HCT116 (cell line): ENCODE data around the gene RPLP2. TPM values are rescaled to one million over a fixed set of nuclear protein-coding genes. Genes with fewer than 3 reads are reported as not detected.
A peak's percentile ranks its signal among the peaks of the same experiment; 100 is the strongest.

Source experiments
- ATAC-seq: fragments of 200-7000 bp; cut with Tn5 transposase; 2 replicates; pipeline ENCODE4 v1.9.1; 2020; ENCODE audit warnings: mild to moderate bottlenecking, moderate library complexity
- BruUV-seq: library from RNA; stranded (reverse); fragments of 400-500 nt; replicated peaks from 2 replicates; lab custom pipeline; 2021; lab: Mats Ljungman, UMichigan
- CTCF ChIA-PET: fragments of 300-600 bp; sonication (Branson Sonifier 250); formaldehyde crosslinking; loops from one replicate; lab custom pipeline; 2021; ENCODE audit warnings: antibody characterized with exemption; lab: Charles Lee
- POLR2A ChIA-PET: fragments of 300-600, 350-600 bp; sonication (Branson Sonifier 250); formaldehyde crosslinking; loops from one replicate; lab custom pipeline; 2021; ENCODE audit warnings: antibody characterized with exemption; lab: Charles Lee
- RAD21 ChIA-PET, 2 experiments: fragments of 300-600 bp; sonication (Branson Sonifier 250); formaldehyde crosslinking; loops; one replicate each; lab custom pipeline; 2023; ENCODE audit warnings: low total read pairs in 2 of 2; ENCODE audit not compliant: uncharacterized antibody in 2 of 2, unreplicated experiment in 2 of 2, low non-redundant PET in 1 of 2; lab: Charles Lee
- DNase-seq: peaks from one replicate; pipeline ENCODE4 v3.0.0-alpha.2; 2010; ENCODE audit warnings: low read depth, low spot score
- H2AFZ ChIP-seq: fragments of 200-600 bp; shearing (Covaris generic), sonication (generic); 2 replicates; pipeline ENCODE4 v1.6.1; 2017; ENCODE audit warnings: low read depth, mixed run types, mixed read lengths, antibody characterized with exemption, low read length; ENCODE audit not compliant: poor library complexity, severe bottlenecking
- H3K27ac ChIP-seq: 2 replicates; pipeline ENCODE4 v1.5.1; 2012; ENCODE audit warnings: low read depth, low read length
- H3K27me3 ChIP-seq: fragments of 200-600 bp; sonication (generic); 2 replicates; pipeline ENCODE4 v1.6.1; 2016; ENCODE audit warnings: mixed run types, low read length, mixed read lengths; ENCODE audit not compliant: insufficient read depth
- H3K36me3 ChIP-seq, 2 experiments: fragments of 200-500 bp in 1 of 2; fragments of 200-600 bp in 1 of 2; sonication (Bioruptor generic) in 1 of 2; sonication (generic) in 1 of 2; 2 replicates each; pipeline versions ENCODE4 v1.5.1 to v1.6.1; 2014 to 2016; ENCODE audit warnings: low read length in 2 of 2, inconsistent platforms in 1 of 2, mixed read lengths in 1 of 2, mixed run types in 1 of 2; ENCODE audit not compliant: insufficient read depth in 2 of 2, control insufficient read depth in 1 of 2
- H3K4me1 ChIP-seq, 2 experiments: fragments of 200-600 bp in 1 of 2; sonication (generic) in 1 of 2; 2 replicates each; pipeline versions ENCODE4 v1.5.1 to v1.6.1; 2012 to 2017; ENCODE audit warnings: low read length in 2 of 2, inconsistent platforms in 1 of 2, mild to moderate bottlenecking in 1 of 2, mixed read lengths in 1 of 2, mixed run types in 1 of 2, moderate library complexity in 1 of 2; ENCODE audit not compliant: insufficient read depth in 2 of 2, control insufficient read depth in 1 of 2
- H3K4me2 ChIP-seq: fragments of 200-600 bp; sonication (generic); 2 replicates; pipeline ENCODE4 v1.6.1; 2017; ENCODE audit warnings: mixed run types, low read length, mixed read lengths
- H3K4me3 ChIP-seq, 2 experiments: fragments of 200-600 bp in 1 of 2; sonication (generic) in 1 of 2; replicated peaks in 1 of 2; 2 replicates each; pipeline ENCODE4 v1.5.1; 2011 to 2016; ENCODE audit warnings: low read length in 2 of 2, control low read depth in 1 of 2, low read depth in 1 of 2, mild to moderate bottlenecking in 1 of 2, mixed read lengths in 1 of 2, mixed run types in 1 of 2
- H3K79me2 ChIP-seq: fragments of 200-600 bp; sonication (generic); 2 replicates; pipeline ENCODE4 v1.6.1; 2017; ENCODE audit warnings: mild to moderate bottlenecking, mixed run types, low read length, moderate library complexity, mixed read lengths; ENCODE audit not compliant: insufficient read depth
- H3K9ac ChIP-seq: fragments of 200-600 bp; sonication (generic); 2 replicates; pipeline ENCODE4 v1.6.1; 2016; ENCODE audit warnings: low read length, mixed read lengths
- H3K9me2 ChIP-seq: fragments of 200-600 bp; sonication (generic), shearing (Covaris generic); 2 replicates; pipeline ENCODE4 v1.6.1; 2017; ENCODE audit warnings: mixed run types, mild to moderate bottlenecking, moderate library complexity; ENCODE audit not compliant: insufficient read depth
- H3K9me3 ChIP-seq, 2 experiments: fragments of 200-500 bp in 1 of 2; fragments of 200-600 bp in 1 of 2; sonication (Bioruptor generic) in 1 of 2; sonication (generic) in 1 of 2; 2 replicates each; pipeline ENCODE4 v1.6.1; 2014 to 2017; ENCODE audit warnings: low read length in 2 of 2, mixed read lengths in 2 of 2, inconsistent platforms in 1 of 2, low read depth in 1 of 2, mild to moderate bottlenecking in 1 of 2, mixed run types in 1 of 2, moderate library complexity in 1 of 2; ENCODE audit not compliant: control insufficient read depth in 1 of 2, insufficient read depth in 1 of 2
- H4K20me1 ChIP-seq: fragments of 200-600 bp; sonication (generic), shearing (Covaris generic); 2 replicates; pipeline ENCODE4 v1.6.1; 2017; ENCODE audit warnings: mixed run types, mild to moderate bottlenecking, moderate library complexity; ENCODE audit not compliant: insufficient read depth
- EZH2phosphoT487 ChIP-seq: fragments of 200-600 bp; IDR thresholded peaks from 2 replicates; pipeline ENCODE4 v1.6.1; 2018; ENCODE audit warnings: antibody characterized with exemption, borderline replicate concordance
- JUND ChIP-seq: IDR thresholded peaks from 2 replicates; pipeline ENCODE4 v1.6.1; 2012
- RAD21 ChIP-seq: IDR thresholded peaks from 2 replicates; pipeline ENCODE4 v1.6.1; 2012; ENCODE audit warnings: low read depth, mild to moderate bottlenecking
- SIN3A ChIP-seq: IDR thresholded peaks from 2 replicates; pipeline ENCODE4 v1.6.1; 2012; ENCODE audit warnings: low read depth
- SP1 ChIP-seq: IDR thresholded peaks from 2 replicates; pipeline ENCODE4 v1.6.1; 2012; ENCODE audit warnings: low read depth
- SRF ChIP-seq: IDR thresholded peaks from 2 replicates; pipeline ENCODE4 v1.6.1; 2012; ENCODE audit warnings: low read depth
- TCF7L2 ChIP-seq: IDR thresholded peaks from 2 replicates; pipeline ENCODE4 v1.7.0; 2011; ENCODE audit warnings: borderline replicate concordance, inconsistent platforms; ENCODE audit not compliant: insufficient read depth, insufficient read length; ENCODE audit errors: extremely low read depth
- intact Hi-C: fragments of 100-400 bp; cut with micrococcal nuclease; formaldehyde crosslinking; loops from 2 replicates; pipeline ENCODE4 v1.10.0; 2022
- total RNA-seq: library from RNA; stranded (reverse); gene quantifications from one replicate; pipeline ENCODE4 v1.2.1, GENCODE V29; 2021; ENCODE audit not compliant: unreplicated experiment
- TF ChIP-seq, protein P1 (sequence below): IDR thresholded peaks from 2 replicates; pipeline ENCODE4 v1.6.1; 2012
- TF ChIP-seq, protein P2 (sequence below): IDR thresholded peaks from 2 replicates; pipeline ENCODE4 v1.6.1; 2011; ENCODE audit warnings: mild to moderate bottlenecking, low read length, moderate library complexity; ENCODE audit not compliant: insufficient replicate concordance; ENCODE audit errors: extremely low read depth
- TF ChIP-seq, protein P3 (sequence below): IDR thresholded peaks from 2 replicates; pipeline ENCODE4 v1.6.1; 2012

RPLP2 gene
- total RNA-seq, 1 experiment from 2014 or later = 3,615 TPM

DNA sequence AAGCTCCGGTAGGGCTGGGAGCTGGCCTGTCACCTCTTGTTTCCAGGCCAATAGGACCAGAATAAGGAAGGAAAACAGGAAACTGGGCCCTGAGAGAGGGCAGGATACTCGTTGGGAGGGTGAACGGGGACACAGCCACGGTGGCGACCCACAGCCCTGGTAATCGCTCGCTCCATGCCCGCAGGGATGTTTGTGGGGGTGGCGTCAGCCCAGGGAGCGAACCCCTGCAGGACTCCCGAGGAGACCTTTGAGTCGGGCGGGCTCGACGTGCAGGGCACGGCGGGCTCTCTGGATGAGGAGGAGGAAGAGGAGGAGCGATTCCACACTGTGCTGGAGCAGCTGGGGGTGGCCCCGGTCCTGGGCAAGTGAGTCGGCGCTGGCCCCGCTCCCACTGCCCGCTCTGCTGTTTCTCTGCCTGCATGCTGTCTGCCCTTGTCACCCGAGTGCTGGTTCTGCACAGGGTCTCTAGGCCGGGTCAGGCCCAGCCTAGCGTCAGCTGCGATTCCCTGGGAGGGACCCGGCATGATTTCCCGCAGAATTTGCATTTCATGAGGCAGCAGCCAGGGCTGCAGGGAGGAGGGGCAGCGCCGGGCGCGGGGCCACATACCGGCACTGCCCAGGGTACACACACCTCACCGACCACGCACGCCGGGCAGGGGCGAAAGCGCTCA, 19.5 kb downstream of the RPLP2 start:
- intact Hi-C loops = no loop called here
- Histone ChIP-seq H4K20me1 (peaks cover 2% of the 10 kb centered on the region; the same call in 1 of the 2 replicates), H3K4me1 (peaks cover 34 to 57% of the 10 kb centered on the region in 2 experiments), H3K9me2 (no peaks in the 10 kb centered on the region), H3K27me3 (no peaks in the 10 kb centered on the region), H3K9me3 (no peaks in the 10 kb centered on the region), H3K4me2 (no peak overlapping the region), H2AFZ (no peak overlapping the region), H3K79me2 (peaks cover 22% of the 10 kb centered on the region), H3K4me3 (no peak overlapping the region), H3K27ac (peak overlapping the region; percentile 22; the same call in 1 of the 2 replicates), H3K36me3 (no peaks in the 10 kb centered on the region), H3K9ac (no peak overlapping the region)
- POLR2A ChIA-PET = interaction anchor here (2.3 kb wide), 1 partner anchor 10 kb away, joined by 16 read pairs; the partner anchor contains the start of gene PNPLA2
- RAD21 ChIA-PET = no interaction called here
- CTCF ChIA-PET = no interaction called here
- ATAC-seq = no peak
- no peak for DNase-seq
- TF ChIP-seq EZH2phosphoT487 (no peak), SIN3A (no peak), SRF (no peak), RAD21 (no peak), SP1 (no peak), JUND (no peak), TCF7L2 (no peak)
- TF ChIP-seq, protein P1, sequence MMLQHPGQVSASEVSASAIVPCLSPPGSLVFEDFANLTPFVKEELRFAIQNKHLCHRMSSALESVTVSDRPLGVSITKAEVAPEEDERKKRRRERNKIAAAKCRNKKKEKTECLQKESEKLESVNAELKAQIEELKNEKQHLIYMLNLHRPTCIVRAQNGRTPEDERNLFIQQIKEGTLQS = no peak
- TF ChIP-seq, protein P2, sequence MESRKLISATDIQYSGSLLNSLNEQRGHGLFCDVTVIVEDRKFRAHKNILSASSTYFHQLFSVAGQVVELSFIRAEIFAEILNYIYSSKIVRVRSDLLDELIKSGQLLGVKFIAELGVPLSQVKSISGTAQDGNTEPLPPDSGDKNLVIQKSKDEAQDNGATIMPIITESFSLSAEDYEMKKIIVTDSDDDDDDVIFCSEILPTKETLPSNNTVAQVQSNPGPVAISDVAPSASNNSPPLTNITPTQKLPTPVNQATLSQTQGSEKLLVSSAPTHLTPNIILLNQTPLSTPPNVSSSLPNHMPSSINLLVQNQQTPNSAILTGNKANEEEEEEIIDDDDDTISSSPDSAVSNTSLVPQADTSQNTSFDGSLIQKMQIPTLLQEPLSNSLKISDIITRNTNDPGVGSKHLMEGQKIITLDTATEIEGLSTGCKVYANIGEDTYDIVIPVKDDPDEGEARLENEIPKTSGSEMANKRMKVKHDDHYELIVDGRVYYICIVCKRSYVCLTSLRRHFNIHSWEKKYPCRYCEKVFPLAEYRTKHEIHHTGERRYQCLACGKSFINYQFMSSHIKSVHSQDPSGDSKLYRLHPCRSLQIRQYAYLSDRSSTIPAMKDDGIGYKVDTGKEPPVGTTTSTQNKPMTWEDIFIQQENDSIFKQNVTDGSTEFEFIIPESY = no peak
- TF ChIP-seq, protein P3, sequence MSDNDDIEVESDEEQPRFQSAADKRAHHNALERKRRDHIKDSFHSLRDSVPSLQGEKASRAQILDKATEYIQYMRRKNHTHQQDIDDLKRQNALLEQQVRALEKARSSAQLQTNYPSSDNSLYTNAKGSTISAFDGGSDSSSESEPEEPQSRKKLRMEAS = no peak
- no TSS peak for BruUV-seq
